GM21447 (cell line): Measurements from ENCODE around the gene FAM53B.

Experiments
- ATAC-seq: cut with Tn5 transposase; IDR thresholded peaks from one replicate; pipeline ENCODE4 v1.9.1; 2021; ENCODE audit not compliant: unreplicated experiment

Gene FAM53B

GRCh38 chr10:124667425-124668345 is 76.5 kb downstream of the FAM53B start:
- ATAC-seq = no peak

- ATAC-seq = no peak
Observed at GRCh38 chr10:124666494-124666893, 77.7 kb downstream of the FAM53B start.

- no peak for ATAC-seq
Observed at GRCh38 chr10:124665980-124666379, 78.2 kb downstream of the FAM53B start.

- ATAC-seq = no peak
Observed at GRCh38 chr10:124665558-124665957, 78.6 kb downstream of the FAM53B start.

GRCh38 chr10:124665091-124665490 is 79.1 kb downstream of the FAM53B start:
- ATAC-seq = no peak

GRCh38 chr10:124663766-124664360 is 80.3 kb downstream of the FAM53B start:
- no peak for ATAC-seq

- no peak for ATAC-seq
Observed at GRCh38 chr10:124663228-124663627, 81.0 kb downstream of the FAM53B start.

GRCh38 chr10:124661660-124662180 is 82.5 kb downstream of the FAM53B start:
- ATAC-seq = no peak

- ATAC-seq = no peak
Observed at GRCh38 chr10:124660404-124661125, 83.6 kb downstream of the FAM53B start.

GRCh38 chr10:124659380-124659779 is 84.8 kb downstream of the FAM53B start:
- no peak for ATAC-seq

- ATAC-seq = no peak
Observed at GRCh38 chr10:124658591-124659242, 85.5 kb downstream of the FAM53B start.

- ATAC-seq = no peak
Observed at GRCh38 chr10:124657806-124658205, 86.4 kb downstream of the FAM53B start.

GRCh38 chr10:124656541-124656940 is 87.6 kb downstream of the FAM53B start:
- ATAC-seq = no peak

- no peak for ATAC-seq
Observed at GRCh38 chr10:124656113-124656490, 88.1 kb downstream of the FAM53B start.

GRCh38 chr10:124655191-124656112 is 88.7 kb downstream of the FAM53B start:
- ATAC-seq = no peak

- ATAC-seq = no peak
Observed at GRCh38 chr10:124654686-124655085, 89.5 kb downstream of the FAM53B start.

GRCh38 chr10:124653811-124654651 is 90.1 kb downstream of the FAM53B start:
- no peak for ATAC-seq

- ATAC-seq = no peak
Observed at GRCh38 chr10:124653311-124653710, 90.9 kb downstream of the FAM53B start.

GRCh38 chr10:124652701-124653100 is 91.5 kb downstream of the FAM53B start:
- ATAC-seq = no peak
